SJSA1 (cell line): Measurements from ENCODE around the gene ZFYVE28. TPM values are rescaled to one million over a fixed set of nuclear protein-coding genes. Genes with fewer than 3 reads are reported as not detected.

Experiments
- DNase-seq, 2 experiments: peaks; one replicate each; pipeline ENCODE4 v3.0.0-alpha.2; 2015 to 2020; ENCODE audit warnings: low spot score in 2 of 2, low read depth in 1 of 2
- H3K27ac ChIP-seq: fragments of 250-450 bp; sonication (Bioruptor Pico); 2 replicates; pipeline ENCODE4 v1.5.1; 2020; ENCODE audit warnings: mild to moderate bottlenecking, moderate library complexity
- H3K27me3 ChIP-seq: fragments of 250-450 bp; sonication (Bioruptor Pico); replicated peaks from 2 replicates; pipeline ENCODE4 v1.5.1; 2020; ENCODE audit warnings: mild to moderate bottlenecking, moderate library complexity
- H3K36me3 ChIP-seq: fragments of 250-450 bp; sonication (Bioruptor Pico); 2 replicates; pipeline ENCODE4 v1.5.1; 2020; ENCODE audit warnings: mild to moderate bottlenecking
- H3K4me1 ChIP-seq: fragments of 250-450 bp; sonication (Bioruptor Pico); replicated peaks from 2 replicates; pipeline ENCODE4 v1.6.1; 2021; ENCODE audit warnings: mild to moderate bottlenecking
- H3K4me3 ChIP-seq: fragments of 250-450 bp; sonication (Bioruptor Pico); 2 replicates; pipeline ENCODE4 v1.5.1; 2020; ENCODE audit warnings: mild to moderate bottlenecking
- H3K9me3 ChIP-seq: fragments of 250-450 bp; sonication (Bioruptor Pico); replicated peaks from 2 replicates; pipeline ENCODE4 v1.5.1; 2020; ENCODE audit warnings: mild to moderate bottlenecking
- total RNA-seq: library from RNA; depleted of rRNA; stranded (reverse); fragments of >200 nt; shearing (Covaris generic); gene quantifications from 2 replicates; pipeline ENCODE4 v1.2.3, GENCODE V29; 2014

The ZFYVE28 gene
- total RNA-seq, 1 experiment from 2014 or later, result 0.11 TPM

DNA sequence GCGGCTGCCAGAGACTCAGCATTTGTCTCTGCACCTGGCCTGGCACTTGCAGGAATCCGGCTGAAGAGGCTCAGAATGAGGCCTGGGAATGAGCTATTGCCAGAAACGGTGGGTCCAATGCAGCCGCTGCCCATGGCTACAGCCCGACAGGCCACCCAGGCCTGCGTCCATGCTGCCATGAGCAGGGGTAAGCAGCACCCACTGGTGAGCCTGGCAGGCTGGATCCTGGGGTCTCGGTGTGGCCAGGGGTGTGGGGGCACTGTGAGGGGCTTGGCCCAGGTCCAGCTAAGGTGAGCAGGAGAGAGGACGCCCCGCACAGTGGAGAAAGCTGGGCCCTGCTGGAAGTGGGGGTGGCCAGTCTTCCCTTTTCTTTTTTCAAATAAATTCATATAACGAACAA is 96.2 kb downstream of the ZFYVE28 start:
- H3K36me3 ChIP-seq, result no peaks in the 10 kb centered on the region
- H3K27me3 ChIP-seq, result no peaks in the 10 kb centered on the region
- no peak overlapping the region for H3K27ac ChIP-seq
- H3K4me3 ChIP-seq, result no peak overlapping the region
- H3K4me1 ChIP-seq, result no peaks in the 10 kb centered on the region
- no peak for DNase-seq
- H3K9me3 ChIP-seq, result no peaks in the 10 kb centered on the region

DNA sequence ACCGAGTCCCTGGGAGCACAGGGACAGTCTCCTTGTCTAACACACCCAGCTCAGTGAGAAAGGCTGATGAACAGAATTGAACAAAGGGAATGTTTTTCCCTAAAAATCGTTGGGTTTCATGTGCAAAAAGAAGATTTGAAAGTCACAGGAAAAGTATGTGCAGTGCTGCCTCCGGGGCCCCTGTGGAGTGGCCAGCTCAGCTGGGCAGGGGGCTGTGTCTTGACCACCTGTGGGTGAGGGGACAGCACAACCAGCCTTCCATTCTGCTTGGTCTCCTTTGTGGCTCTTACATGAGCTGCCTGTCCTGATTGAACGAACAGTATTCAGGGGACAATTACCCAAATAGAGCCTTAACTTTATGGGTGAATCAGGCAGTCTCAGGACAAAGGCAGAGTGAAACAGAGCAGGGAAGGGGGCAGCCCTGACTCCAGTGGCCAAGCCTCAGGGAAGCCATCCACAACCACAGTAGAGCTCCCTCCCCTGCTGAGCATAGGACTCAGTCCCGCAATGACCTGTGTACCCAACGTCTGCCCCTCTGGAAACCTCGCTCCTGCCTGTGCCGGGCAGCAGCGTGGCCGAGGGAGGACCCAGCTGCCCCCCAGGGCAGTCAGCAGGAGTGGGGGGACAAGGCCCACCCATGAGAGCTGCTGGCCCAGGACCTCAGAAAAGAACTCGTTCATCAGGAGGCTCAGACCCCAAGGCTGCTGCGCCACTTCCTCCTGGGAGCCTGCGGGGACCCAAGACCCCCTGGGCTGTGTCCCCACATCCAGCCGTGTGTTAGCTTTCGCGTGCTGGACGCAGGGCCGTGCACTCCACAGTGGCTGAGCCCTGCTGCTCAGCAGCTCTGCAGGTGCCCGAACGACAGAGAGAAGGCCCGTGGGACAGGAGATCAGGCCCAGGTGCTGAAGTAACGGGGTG is 96.9 kb downstream of the ZFYVE28 start:
- Histone ChIP-seq H3K27me3 (no peaks in the 10 kb centered on the region), H3K27ac (no peak overlapping the region), H3K4me1 (no peaks in the 10 kb centered on the region), H3K36me3 (no peaks in the 10 kb centered on the region), H3K4me3 (no peak overlapping the region), H3K9me3 (no peaks in the 10 kb centered on the region)
- DNase-seq, result no peak

DNA sequence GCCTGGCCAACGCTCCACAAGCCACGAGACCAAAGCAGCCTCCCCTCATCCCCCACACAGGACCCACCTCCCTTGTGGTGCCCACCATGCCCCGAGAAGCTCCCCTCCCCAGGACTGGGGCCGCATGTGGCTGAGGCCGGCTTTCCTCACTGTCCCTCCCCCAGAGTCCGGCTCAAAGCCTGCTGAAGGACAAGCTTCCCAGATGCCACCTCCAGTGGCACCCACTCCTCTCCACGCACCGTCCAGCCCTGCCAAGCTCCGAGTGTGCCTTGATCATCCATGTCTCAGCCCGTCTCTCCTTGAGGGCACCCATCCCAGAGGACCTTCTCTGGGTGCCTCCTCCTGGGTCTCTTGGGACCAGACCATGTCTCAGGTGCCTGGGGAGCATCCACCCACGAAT is 97.7 kb downstream of the ZFYVE28 start:
- Histone ChIP-seq H3K9me3 (no peaks in the 10 kb centered on the region), H3K4me3 (no peak overlapping the region), H3K4me1 (no peaks in the 10 kb centered on the region), H3K27me3 (no peaks in the 10 kb centered on the region), H3K36me3 (no peaks in the 10 kb centered on the region), H3K27ac (no peak overlapping the region)
- DNase-seq, result no peak

DNA sequence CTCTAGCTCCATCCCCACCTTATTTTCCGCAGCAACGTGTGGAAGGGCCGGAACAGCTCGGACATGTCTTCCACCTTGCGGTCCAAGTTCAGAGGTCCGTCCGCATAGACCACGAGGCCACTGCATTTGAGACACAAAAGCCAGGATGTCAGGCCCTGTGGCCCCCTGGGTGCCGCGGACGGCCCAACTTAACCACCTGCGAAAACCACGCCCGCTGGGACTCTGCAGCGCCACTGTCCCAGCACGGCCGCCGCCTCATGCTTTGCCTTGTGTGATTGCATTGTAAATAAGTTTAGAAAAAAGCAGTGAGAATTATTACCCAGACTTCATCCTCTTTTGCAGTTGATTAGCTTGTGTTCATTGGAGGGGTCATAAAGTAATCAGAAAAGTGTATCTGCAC is 98.3 kb downstream of the ZFYVE28 start:
- Histone ChIP-seq H3K9me3 (no peaks in the 10 kb centered on the region), H3K27me3 (no peaks in the 10 kb centered on the region), H3K27ac (no peak overlapping the region), H3K4me3 (no peak overlapping the region), H3K36me3 (no peaks in the 10 kb centered on the region), H3K4me1 (no peaks in the 10 kb centered on the region)
- no peak for DNase-seq

DNA sequence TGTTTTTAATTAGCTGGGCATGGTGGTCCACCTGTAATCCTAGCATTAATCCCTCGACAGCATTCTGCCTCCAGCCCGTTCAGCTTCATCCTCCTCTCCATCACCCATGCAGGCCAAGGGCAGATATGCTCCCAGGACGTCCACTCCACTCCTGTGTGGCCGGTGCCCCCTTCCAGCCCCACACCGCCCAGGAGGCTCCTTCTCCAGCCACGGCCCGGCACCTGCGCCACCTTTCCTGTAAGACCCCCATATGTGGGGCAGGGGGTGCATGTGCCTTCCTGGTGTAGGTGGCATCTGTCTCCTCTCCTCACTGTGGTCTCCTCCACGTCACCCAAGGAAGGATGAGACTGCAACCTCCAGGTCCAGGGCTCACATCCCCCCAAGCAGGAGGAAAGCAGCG is 99.6 kb downstream of the ZFYVE28 start:
- Histone ChIP-seq H3K9me3 (no peaks in the 10 kb centered on the region), H3K4me3 (no peak overlapping the region), H3K27me3 (no peaks in the 10 kb centered on the region), H3K36me3 (no peaks in the 10 kb centered on the region), H3K4me1 (no peaks in the 10 kb centered on the region), H3K27ac (no peak overlapping the region)
- no peak for DNase-seq

DNA sequence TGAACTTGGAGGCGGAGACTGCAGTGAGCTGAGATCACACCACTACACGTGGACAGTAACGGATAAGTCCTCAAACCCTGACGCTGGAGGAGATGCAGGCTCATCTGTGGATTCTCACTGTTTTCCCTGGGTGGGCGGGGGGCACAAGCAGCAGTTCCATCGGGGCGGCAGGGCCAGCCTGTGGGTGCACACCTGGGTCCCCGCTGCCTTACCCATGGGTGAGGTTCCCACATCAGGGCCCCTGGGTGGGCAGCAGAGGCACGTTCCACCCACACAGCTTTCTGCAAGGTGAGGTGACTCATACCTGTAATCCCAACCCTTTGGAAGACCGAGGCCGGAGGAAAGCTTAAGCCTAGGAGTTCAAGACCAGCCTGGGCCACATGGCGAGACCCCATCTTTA is 100.0 kb downstream of the ZFYVE28 start:
- no peaks in the 10 kb centered on the region for H3K9me3 ChIP-seq
- H3K27ac ChIP-seq, result no peak overlapping the region
- no peak for DNase-seq
- H3K36me3 ChIP-seq, result no peaks in the 10 kb centered on the region
- H3K27me3 ChIP-seq, result no peaks in the 10 kb centered on the region
- no peaks in the 10 kb centered on the region for H3K4me1 ChIP-seq
- no peak overlapping the region for H3K4me3 ChIP-seq

DNA sequence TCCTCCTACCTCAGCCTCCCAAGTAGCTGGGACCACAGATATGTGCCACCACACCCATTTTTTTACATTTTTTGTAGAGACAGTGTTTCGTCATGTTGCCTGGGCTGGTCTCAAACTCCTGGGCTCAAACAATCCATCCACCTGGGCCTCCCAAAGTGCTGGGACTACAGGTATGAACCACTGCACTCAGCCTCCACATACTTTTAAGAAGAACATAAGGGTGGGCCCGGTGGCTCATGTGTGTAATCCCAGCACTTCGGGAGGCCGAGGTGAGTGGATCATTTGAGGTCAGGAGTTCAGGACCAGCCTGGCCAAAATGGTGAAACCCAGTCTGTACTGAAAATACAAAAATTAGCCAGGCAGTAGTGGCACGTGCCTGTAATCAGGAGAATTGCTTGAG is 105.1 kb downstream of the ZFYVE28 start:
- H3K27ac ChIP-seq, result no peak overlapping the region
- H3K9me3 ChIP-seq, result no peaks in the 10 kb centered on the region
- no peak overlapping the region for H3K4me3 ChIP-seq
- no peaks in the 10 kb centered on the region for H3K4me1 ChIP-seq
- no peak for DNase-seq
- H3K27me3 ChIP-seq, result no peaks in the 10 kb centered on the region
- no peaks in the 10 kb centered on the region for H3K36me3 ChIP-seq

DNA sequence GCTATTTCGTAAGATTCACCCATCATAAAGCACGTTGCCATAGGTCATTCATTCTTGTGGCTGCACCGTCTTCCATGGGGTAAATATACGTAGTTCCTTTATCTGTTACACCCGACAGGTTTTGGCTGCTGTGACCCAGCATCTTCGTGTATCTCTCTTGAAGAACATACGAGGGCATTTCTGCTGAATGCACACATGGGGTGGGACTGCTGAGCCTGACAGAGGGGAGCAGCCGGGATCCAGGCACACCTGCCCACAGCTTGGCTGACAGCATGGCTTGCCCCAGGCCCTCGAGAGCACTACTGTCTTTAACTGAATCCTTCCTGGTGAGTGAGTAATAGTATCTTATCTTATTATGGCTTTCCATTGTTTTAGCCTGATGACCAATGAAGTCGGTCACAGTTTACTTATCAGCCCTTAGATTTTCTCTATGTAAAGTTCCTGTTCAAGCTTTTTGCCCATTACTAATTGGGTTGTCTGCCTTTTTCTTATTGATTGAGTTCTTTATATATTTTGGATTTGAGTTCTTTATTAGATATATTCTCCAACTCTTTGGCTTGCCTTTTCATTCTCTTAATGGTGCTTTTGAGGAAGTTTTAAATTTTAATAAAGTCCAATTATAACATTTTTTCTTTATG is 111.6 kb downstream of the ZFYVE28 start:
- Histone ChIP-seq H3K36me3 (no peaks in the 10 kb centered on the region), H3K4me1 (no peaks in the 10 kb centered on the region), H3K9me3 (no peaks in the 10 kb centered on the region), H3K27ac (no peak overlapping the region), H3K27me3 (no peaks in the 10 kb centered on the region), H3K4me3 (no peak overlapping the region)
- no peak for DNase-seq

DNA sequence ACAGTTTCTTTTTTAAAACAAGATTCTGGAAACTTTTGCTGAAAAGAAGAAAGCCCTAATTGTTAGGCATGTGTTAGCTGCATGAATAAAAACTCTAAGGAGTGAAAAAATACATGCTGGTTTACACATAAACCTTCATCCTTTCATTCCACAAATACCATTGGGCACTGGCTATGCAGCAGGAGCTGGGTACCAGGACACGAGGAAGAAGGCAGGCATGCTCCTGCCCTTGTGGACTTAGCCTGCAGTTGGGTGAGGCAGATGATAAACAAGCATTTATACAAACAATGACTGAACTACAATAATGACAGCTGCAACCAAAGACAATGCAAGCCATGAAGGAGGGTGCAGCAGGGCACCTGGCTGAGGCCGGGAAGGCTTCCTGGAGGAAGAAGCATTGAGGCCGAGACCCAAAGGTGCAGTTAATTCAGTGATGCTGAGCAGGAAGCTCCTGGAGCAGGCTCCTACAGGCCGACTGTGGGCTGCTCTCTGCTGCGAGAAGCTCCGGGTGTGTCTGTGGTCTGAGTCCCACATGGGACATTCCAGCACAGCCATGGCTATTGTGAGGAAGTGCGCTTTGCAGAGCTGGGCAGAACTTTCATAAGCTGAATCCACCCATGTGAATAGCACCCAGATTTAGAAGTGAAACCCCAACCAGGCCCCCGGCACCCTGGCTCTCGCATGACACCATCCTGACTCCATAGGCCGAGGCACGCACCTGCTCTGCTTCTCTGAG is 112.5 kb downstream of the ZFYVE28 start:
- no peak overlapping the region for H3K27ac ChIP-seq
- no peaks in the 10 kb centered on the region for H3K36me3 ChIP-seq
- no peak overlapping the region for H3K4me3 ChIP-seq
- no peaks in the 10 kb centered on the region for H3K4me1 ChIP-seq
- DNase-seq, result no peak
- no peaks in the 10 kb centered on the region for H3K27me3 ChIP-seq
- H3K9me3 ChIP-seq, result no peaks in the 10 kb centered on the region

DNA sequence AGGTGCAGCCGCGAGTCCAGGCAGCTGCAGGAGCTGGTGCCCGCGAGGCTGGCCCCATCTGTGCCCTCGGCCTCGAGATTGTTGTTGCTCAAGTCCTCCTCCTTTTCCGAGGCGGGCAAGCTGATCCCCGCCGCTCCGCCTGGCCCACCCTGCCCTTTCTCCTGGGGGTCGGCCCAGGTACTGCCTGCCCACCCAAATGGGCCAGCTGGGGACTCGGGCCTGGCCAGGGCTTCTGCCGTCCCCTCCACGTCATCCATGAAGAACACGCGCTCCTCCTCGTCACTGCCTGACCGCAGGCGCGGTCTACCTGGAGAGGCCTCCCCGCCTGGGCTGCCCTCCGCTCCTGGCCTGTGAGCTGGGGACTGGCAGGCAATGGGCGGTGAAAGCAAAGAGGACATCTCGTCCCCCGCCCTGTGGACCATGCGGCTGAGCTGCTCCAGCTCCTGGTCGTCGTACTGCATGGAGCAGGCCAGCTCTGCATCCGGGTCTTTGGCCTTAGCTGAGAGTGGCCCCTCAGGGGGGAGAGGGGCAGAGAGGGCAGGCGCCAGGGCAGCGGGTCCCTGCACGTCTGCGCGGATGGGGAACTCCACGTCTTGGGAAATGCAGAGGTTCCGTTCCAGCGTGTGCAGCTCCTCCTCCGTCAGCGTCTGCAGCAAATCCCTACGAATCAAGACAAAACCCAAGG is 113.4 kb downstream of the ZFYVE28 start:
- no peak overlapping the region for H3K27ac ChIP-seq
- DNase-seq, result no peak
- no peaks in the 10 kb centered on the region for H3K27me3 ChIP-seq
- H3K4me1 ChIP-seq, result no peaks in the 10 kb centered on the region
- no peak overlapping the region for H3K4me3 ChIP-seq
- H3K9me3 ChIP-seq, result no peaks in the 10 kb centered on the region
- no peaks in the 10 kb centered on the region for H3K36me3 ChIP-seq

DNA sequence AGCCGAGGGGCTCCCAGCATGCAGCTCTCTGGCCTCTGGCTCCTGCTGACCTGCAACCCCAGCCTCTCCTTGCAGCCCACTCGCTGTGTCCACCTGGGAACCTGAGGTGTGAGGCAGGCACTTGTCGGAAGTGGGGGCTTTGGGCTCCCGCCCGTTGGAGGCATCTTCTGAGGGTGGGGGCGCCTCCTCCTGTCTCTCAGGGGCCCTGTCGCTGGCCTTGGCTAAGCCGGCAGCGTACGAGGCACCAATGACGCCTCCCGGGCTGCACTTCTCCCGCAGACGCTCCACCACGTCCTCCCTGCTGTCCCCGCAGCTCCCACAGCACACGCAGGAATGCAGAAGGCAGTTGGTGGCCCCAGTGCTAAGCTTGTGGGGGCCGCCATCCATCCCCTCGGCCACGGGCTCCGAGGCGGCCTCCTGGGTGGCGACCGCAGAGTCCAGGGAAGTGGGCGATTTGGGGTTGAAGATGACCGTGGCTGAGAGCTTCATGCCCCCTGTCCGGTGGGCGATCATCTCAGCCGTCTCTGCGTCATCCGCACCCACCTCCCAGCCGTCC is 114.0 kb downstream of the ZFYVE28 start:
- H3K4me3 ChIP-seq, result no peak overlapping the region
- no peaks in the 10 kb centered on the region for H3K36me3 ChIP-seq
- H3K27ac ChIP-seq, result no peak overlapping the region
- DNase-seq, result no peak
- no peaks in the 10 kb centered on the region for H3K9me3 ChIP-seq
- no peaks in the 10 kb centered on the region for H3K27me3 ChIP-seq
- H3K4me1 ChIP-seq, result no peaks in the 10 kb centered on the region

DNA sequence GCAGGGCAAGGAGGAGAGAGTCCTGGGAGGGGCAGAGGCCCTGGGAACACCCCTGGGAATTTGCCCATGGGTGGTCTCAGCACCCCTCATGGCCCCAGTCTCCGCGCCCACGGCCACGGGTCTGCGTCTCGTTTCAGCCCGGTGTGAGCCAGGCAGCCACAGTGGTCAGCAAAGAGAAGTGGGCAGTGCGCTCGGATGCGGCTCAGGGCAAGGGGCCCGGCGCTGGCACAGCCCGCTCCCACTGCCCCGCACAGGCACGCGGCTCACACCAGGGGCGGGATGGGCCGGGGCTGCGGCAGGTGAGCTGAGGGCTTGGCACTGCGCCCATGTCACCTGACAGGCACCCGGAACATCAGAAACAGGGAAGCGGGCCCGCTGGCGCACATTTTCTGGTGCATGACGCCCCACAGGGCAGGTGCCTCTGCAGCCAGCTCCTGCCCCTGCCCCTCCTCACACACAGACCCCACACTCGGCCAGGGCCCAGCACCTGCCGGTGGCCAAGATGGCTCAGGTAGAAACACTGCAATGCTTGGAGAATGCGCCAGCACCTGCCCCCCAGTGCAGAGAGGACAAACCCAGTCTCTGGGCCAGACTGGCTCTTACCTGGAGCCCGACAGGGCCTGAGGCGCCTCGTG is 114.6 kb downstream of the ZFYVE28 start:
- Histone ChIP-seq H3K4me3 (no peak overlapping the region), H3K27ac (no peak overlapping the region), H3K36me3 (no peaks in the 10 kb centered on the region), H3K9me3 (no peaks in the 10 kb centered on the region), H3K4me1 (no peaks in the 10 kb centered on the region), H3K27me3 (no peaks in the 10 kb centered on the region)
- DNase-seq, result no peak

DNA sequence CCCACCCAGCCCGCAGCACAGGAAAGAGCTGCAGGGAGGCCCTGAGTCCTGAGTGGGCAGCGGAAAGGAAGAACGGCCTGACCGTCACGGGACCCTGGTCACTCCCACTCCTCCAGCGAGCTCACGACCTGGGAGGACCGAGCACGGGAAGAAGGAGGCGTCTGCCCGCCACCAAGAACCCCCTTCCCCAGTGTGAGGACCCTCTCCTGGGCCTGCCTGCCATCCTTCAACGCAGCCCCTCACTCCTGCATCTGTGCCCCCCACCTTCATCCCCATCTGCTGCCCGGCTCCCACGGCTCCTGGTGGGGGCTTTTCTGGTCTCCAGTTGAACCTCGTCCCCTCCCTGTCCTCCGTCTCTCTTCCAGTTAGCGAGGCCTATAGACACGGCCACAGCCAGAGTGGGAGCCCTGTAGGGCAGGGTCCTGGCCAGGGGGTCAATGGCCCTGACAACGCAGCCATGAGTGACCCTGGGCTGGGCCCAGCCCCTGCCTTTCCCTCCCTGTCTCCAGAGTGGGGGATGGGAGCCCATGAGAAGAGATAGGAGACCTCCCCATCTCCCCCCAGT is 115.2 kb downstream of the ZFYVE28 start:
- Histone ChIP-seq H3K9me3 (no peaks in the 10 kb centered on the region), H3K27ac (no peak overlapping the region), H3K4me1 (no peaks in the 10 kb centered on the region), H3K4me3 (no peak overlapping the region), H3K27me3 (no peaks in the 10 kb centered on the region), H3K36me3 (no peaks in the 10 kb centered on the region)
- DNase-seq, result no peak
